GM12864 (cell line): ENCODE data around the gene SEC61A1.

ENCODE experiments used
- DNase-seq: peaks from one replicate; pipeline ENCODE4 v3.0.0-alpha.2; 2011; ENCODE audit warnings: low read depth
- H3K4me3 ChIP-seq: 2 replicates; pipeline ENCODE4 v1.5.1; 2011; ENCODE audit warnings: mild to moderate bottlenecking, low read depth, low read length, control low read depth
- CTCF ChIP-seq: IDR thresholded peaks from 2 replicates; pipeline ENCODE4 v1.5.1; 2011; ENCODE audit warnings: low read depth, mild to moderate bottlenecking, moderate library complexity, low read length, control low read depth, inconsistent platforms; ENCODE audit errors: missing control alignments

The SEC61A1 gene

DNA sequence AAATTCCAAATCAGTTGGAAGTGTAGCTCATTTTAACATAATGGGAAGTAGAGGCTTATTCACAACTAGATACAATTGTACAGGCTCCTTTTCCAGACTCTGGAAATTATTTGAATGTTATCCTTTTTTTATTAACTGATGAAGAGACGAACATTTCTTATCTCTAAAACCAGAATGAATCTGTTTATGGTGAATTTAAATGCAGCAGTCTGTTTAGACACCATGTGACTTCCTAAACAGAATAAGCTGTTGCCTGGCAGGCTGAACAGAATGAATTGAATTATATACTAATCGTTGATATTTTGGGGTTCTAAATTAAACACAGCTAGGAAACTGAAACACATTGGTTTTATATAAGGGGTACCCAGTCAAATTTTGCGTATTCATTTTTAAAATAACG, 4.0 kb downstream of the SEC61A1 start:
- TF ChIP-seq CTCF = no peak
- no peak overlapping the region for H3K4me3 ChIP-seq
- DNase-seq = no peak

- no peak for DNase-seq
- no peak overlapping the region for H3K4me3 ChIP-seq
- TF ChIP-seq CTCF = no peak
Observed at GRCh38 chr3:128060473-128061381, 8.5 kb downstream of the SEC61A1 start.

DNA sequence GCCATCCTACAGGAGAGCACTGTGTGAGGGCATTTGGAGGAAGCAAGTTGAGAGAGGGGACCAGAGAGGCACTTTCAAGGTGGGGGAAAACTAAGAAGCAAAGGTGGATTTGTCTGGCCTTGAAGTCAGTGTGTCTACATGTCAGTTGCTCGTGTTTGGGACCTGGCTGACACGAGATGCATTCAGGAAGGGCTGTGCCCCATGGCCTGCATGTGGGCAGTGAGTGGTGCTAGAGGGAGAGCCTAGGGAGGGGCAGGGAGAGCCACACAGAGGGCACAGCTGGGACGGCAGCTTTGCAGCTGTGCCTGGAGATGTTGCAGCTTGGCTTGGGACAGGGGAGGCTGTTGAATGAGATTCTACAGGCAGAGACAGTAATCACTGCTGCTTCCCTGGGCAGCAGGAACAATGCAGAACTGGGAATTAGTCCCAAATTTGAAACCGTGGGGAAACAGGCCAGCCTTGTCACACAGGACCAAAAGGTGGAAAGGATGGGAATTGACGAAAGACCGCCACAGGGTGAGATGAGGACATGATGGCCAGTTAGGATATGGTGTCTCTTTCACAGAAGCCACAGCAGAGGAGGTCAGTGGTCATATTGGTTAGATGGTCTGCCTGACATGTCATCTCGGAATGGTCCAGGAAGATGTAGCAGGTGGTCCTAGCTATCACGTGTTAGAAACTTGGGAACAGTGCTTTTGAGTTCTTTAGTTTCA, 10.0 kb downstream of the SEC61A1 start:
- DNase-seq = no peak
- TF ChIP-seq CTCF = no peak
- H3K4me3 ChIP-seq = no peak overlapping the region

DNA sequence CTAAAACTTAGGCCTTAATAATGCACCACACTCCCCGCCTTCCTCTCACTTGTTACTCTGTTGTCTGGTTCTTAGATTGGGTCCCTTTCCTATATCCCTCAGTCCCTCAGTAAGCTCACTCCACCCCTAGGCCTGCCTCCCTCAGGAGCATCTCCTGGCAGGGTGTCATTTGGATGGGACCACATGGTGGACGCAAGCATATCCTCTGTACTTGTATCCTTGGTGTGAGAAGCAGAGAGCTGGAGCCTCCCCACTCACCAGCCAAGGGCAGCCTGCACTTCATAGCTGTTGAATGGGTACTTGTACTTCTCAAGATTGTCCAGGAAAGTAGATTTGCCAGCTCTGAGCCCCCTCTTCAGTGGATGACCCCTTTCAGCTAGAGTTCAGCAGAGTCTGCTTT, 11.6 kb downstream of the SEC61A1 start:
- H3K4me3 ChIP-seq = no peak overlapping the region
- TF ChIP-seq CTCF = no peak
- no peak for DNase-seq

DNA sequence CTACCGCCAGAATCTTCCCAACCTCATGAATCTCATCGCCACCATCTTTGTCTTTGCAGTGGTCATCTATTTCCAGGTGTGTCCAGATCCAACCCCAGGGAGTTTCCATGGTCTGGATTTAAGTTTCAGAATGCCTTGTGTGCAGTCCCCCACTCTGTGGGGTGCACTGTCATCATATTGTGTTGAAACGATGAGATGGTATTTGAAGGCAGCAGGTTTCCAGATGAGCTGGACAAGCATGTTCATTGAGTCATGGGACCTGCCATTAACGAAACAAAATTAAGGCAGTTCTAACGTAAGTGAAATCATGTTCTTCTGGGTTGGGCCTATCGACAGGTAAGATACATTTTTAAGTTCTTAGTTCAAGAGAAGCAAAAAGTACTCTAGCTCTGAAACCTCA, 12.7 kb downstream of the SEC61A1 start:
- no peak for DNase-seq
- H3K4me3 ChIP-seq = no peak overlapping the region
- TF ChIP-seq CTCF = no peak

DNA sequence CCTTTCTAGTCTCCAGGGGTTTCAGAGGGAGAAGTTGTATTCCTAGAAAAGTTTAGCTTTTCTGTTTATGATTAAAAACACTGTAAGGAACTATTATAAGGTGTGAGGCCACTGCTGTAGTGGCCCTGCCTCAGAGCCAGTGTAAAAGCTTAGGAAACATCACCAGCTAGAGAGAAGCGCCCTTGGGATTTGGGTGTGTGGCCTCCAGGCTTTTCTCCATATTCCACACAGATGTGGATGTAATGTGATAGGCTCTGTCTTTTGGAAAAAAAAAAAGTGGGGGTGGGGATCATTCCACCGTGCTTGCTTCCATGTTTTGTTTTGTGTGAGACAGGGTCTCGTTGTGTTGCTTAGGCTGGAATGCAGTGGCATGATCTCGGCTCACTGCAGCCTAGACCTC, 13.9 kb downstream of the SEC61A1 start:
- DNase-seq = no peak
- no peak overlapping the region for H3K4me3 ChIP-seq
- no peak for TF ChIP-seq CTCF
